HEK293 (cell line): Measurements from ENCODE around the gene UBE4B.
"Not testable (repeated sequence)": the region's sequence is repeated elsewhere in the genome, so short reads cannot be mapped to it uniquely, and the experiment has no call there.

Experiments used
- CTCF ChIA-PET: fragments of 350-600 bp; formaldehyde crosslinking; extraction: SDS; loops from one replicate; lab custom pipeline; 2021; ENCODE audit warnings: antibody characterized with exemption; lab: Yijun Ruan, JAX
- POLR2A ChIA-PET: fragments of 300-600 bp; formaldehyde crosslinking; extraction: SDS; loops from one replicate; lab custom pipeline; 2020; ENCODE audit warnings: antibody characterized with exemption, inconsistent platforms; lab: Yijun Ruan, JAX
- H3K27ac ChIP-seq: fragments of 200-500 bp; sonication (Bioruptor generic); 2 replicates; pipeline ENCODE4 v1.5.1; 2014; ENCODE audit warnings: low read depth, low read length, control low read depth, inconsistent platforms; ENCODE audit errors: extremely low read depth
- H3K36me3 ChIP-seq, 2 experiments: fragments of 200-500 bp in 1 of 2; sonication (Bioruptor generic) in 1 of 2; 1 replicate in 1 of 2; 2 replicates in 1 of 2; pipeline ENCODE4 v1.5.1; 2014 to 2017; ENCODE audit warnings: inconsistent platforms in 2 of 2, low read length in 2 of 2; ENCODE audit not compliant: control insufficient read depth in 2 of 2, insufficient read depth in 1 of 2
- H3K4me1 ChIP-seq: fragments of 200-500 bp; sonication (Bioruptor generic); 2 replicates; pipeline ENCODE4 v1.5.1; 2014; ENCODE audit warnings: mild to moderate bottlenecking, low read length, inconsistent platforms; ENCODE audit not compliant: control insufficient read depth, insufficient read depth
- H3K4me3 ChIP-seq: 2 replicates; pipeline ENCODE4 v1.5.1; 2011; ENCODE audit warnings: low read depth, mild to moderate bottlenecking, control low read depth, low read length, moderate library complexity
- H3K9me3 ChIP-seq: fragments of 200-500 bp; sonication (Bioruptor generic); 2 replicates; pipeline ENCODE4 v1.5.1; 2014; ENCODE audit warnings: low read depth, low read length, inconsistent platforms; ENCODE audit not compliant: control insufficient read depth, insufficient read depth
- EGR2 ChIP-seq: fragments of 450-650 bp; formaldehyde crosslinking; IDR thresholded peaks from 2 replicates; pipeline ENCODE4 v1.5.1; 2016; ENCODE audit warnings: low read depth, missing biosample characterization, missing genetic modification characterization
- GLI4 ChIP-seq: fragments of 450-650 bp; formaldehyde crosslinking; IDR thresholded peaks from 2 replicates; pipeline ENCODE4 v1.5.1; 2016; ENCODE audit warnings: missing biosample characterization, missing genetic modification characterization
- MYNN ChIP-seq: fragments of 450-650 bp; formaldehyde crosslinking; IDR thresholded peaks from 2 replicates; pipeline ENCODE4 v1.5.1; 2016; ENCODE audit warnings: missing biosample characterization, missing genetic modification characterization, borderline replicate concordance
- SETDB1 ChIP-seq: IDR thresholded peaks from one replicate; pipeline ENCODE4 v1.6.1; 2017; ENCODE audit warnings: mild to moderate bottlenecking, low read length, moderate library complexity, mixed read lengths; ENCODE audit not compliant: insufficient read length
- SP3 ChIP-seq: fragments of 450-650 bp; formaldehyde crosslinking; IDR thresholded peaks from 2 replicates; pipeline ENCODE4 v1.5.1; 2016; ENCODE audit warnings: missing biosample characterization, missing genetic modification characterization
- ZFHX2 ChIP-seq: fragments of 450-650 bp; formaldehyde crosslinking; conservative IDR thresholded peaks from 2 replicates; pipeline ENCODE4 v1.5.1; 2016; ENCODE audit warnings: missing biosample characterization, missing genetic modification characterization
- ZNF10 ChIP-seq: fragments of 450-650 bp; formaldehyde crosslinking; IDR thresholded peaks from 2 replicates; pipeline ENCODE4 v1.5.1; 2017; ENCODE audit warnings: missing biosample characterization, missing genetic modification characterization
- ZNF16 ChIP-seq: fragments of 450-650 bp; formaldehyde crosslinking; IDR thresholded peaks from 2 replicates; pipeline ENCODE4 v1.5.1; 2016; ENCODE audit warnings: low read depth, missing biosample characterization, missing genetic modification characterization
- ZNF23 ChIP-seq: fragments of 450-650 bp; formaldehyde crosslinking; IDR thresholded peaks from 2 replicates; pipeline ENCODE4 v1.5.1; 2016; ENCODE audit warnings: missing biosample characterization, missing genetic modification characterization, borderline replicate concordance
- ZNF324 ChIP-seq: fragments of 450-650 bp; formaldehyde crosslinking; IDR thresholded peaks from 2 replicates; pipeline ENCODE4 v1.5.1; 2016; ENCODE audit warnings: missing biosample characterization, missing genetic modification characterization
- ZNF335 ChIP-seq: fragments of 450-650 bp; formaldehyde crosslinking; conservative IDR thresholded peaks from 2 replicates; pipeline ENCODE4 v1.5.1; 2016; ENCODE audit warnings: missing biosample characterization, missing genetic modification characterization
- ZNF341 ChIP-seq: fragments of 450-650 bp; formaldehyde crosslinking; IDR thresholded peaks from 2 replicates; pipeline ENCODE4; 2016; ENCODE audit warnings: low read depth, missing biosample characterization, missing genetic modification characterization
- ZNF513 ChIP-seq: fragments of 450-650 bp; IDR thresholded peaks from 2 replicates; pipeline ENCODE4 v1.5.1; 2018; ENCODE audit warnings: missing biosample characterization, missing genetic modification characterization
- ZNF561 ChIP-seq: fragments of 450-650 bp; IDR thresholded peaks from 2 replicates; pipeline ENCODE4 v1.5.1; 2018; ENCODE audit warnings: missing biosample characterization, missing genetic modification characterization, borderline replicate concordance
- ZNF768 ChIP-seq: fragments of 450-650 bp; formaldehyde crosslinking; IDR thresholded peaks from 2 replicates; pipeline ENCODE4 v1.5.1; 2018; ENCODE audit warnings: missing biosample characterization, mild to moderate bottlenecking, missing genetic modification characterization
- ZNF792 ChIP-seq: fragments of 450-650 bp; formaldehyde crosslinking; IDR thresholded peaks from 2 replicates; pipeline ENCODE4 v1.5.1; 2016; ENCODE audit warnings: missing biosample characterization, missing genetic modification characterization

The UBE4B gene

GRCh38 chr1:10105484-10105883, 72.7 kb downstream of the UBE4B start:
- CTCF ChIA-PET = no interaction called here

GRCh38 chr1:10106241-10106640, 73.5 kb downstream of the UBE4B start:
- H3K27ac ChIP-seq = no peak overlapping the region
- CTCF ChIA-PET = no interaction called here
- TF ChIP-seq SP3 (tag by site-specific recombination) = no peak
- TF ChIP-seq ZNF10 = no peak
- TF ChIP-seq SETDB1 = no peak
- TF ChIP-seq ZNF792 = no peak
- no peak for TF ChIP-seq ZNF324
- no peak for TF ChIP-seq ZNF335 (tag by site-specific recombination)
- no peaks in the 10 kb centered on the region for H3K4me1 ChIP-seq
- POLR2A ChIA-PET = no interaction called here
- H3K9me3 ChIP-seq = no peaks in the 10 kb centered on the region
- no peak overlapping the region for H3K4me3 ChIP-seq
- peaks cover 9 to 60% of the 10 kb centered on the region in 2 experiments for H3K36me3 ChIP-seq

More at GRCh38 chr1:10105484-10105883, 72.7 kb downstream of the UBE4B start:
- H3K9me3 ChIP-seq = no peaks in the 10 kb centered on the region
- POLR2A ChIA-PET = no interaction called here
- no peak overlapping the region for H3K27ac ChIP-seq
- no peak overlapping the region for H3K4me3 ChIP-seq
- no peaks in the 10 kb centered on the region for H3K4me1 ChIP-seq
- H3K36me3 ChIP-seq = peaks cover 11 to 56% of the 10 kb centered on the region in 2 experiments
- TF ChIP-seq ZNF23 (tag by site-specific recombination) (no peak), ZNF768 (no peak), ZNF561 (tag by site-specific recombination) (no peak)

- CTCF ChIA-PET = interaction anchor here (0.6 kb wide), 1 partner anchor 11 kb away, joined by 3 read pairs; no protein-coding TSS in a partner anchor
- POLR2A ChIA-PET = no interaction called here
- no peaks in the 10 kb centered on the region for H3K9me3 ChIP-seq
- TF ChIP-seq ZNF341 (tag by site-specific recombination) = no peak
- no peak for TF ChIP-seq ZNF16 (tag by site-specific recombination)
- peak; percentile 98 for TF ChIP-seq ZNF513 (tag by site-specific recombination)
- H3K36me3 ChIP-seq = peaks cover 6 to 58% of the 10 kb centered on the region in 2 experiments
- no peaks in the 10 kb centered on the region for H3K4me1 ChIP-seq
- no peak overlapping the region for H3K4me3 ChIP-seq
- no peak overlapping the region for H3K27ac ChIP-seq
These were observed 74.2 kb downstream of the UBE4B start for GRCh38 chr1:10106756-10107475.

GRCh38 chr1:10107476-10107847, 74.7 kb downstream of the UBE4B start:
- H3K27ac ChIP-seq, H3K4me3 ChIP-seq, H3K4me1 ChIP-seq, CTCF ChIA-PET, POLR2A ChIA-PET, H3K9me3 ChIP-seq: not testable (repeated sequence)
- peaks cover 6 to 58% of the 10 kb centered on the region in 2 experiments for H3K36me3 ChIP-seq

- Histone ChIP-seq H3K9me3 (no peaks in the 10 kb centered on the region), H3K36me3 (peaks cover 6 to 56% of the 10 kb centered on the region in 2 experiments), H3K4me3 (no peak overlapping the region; the same call in 1 of the 2 replicates), H3K27ac (no peak overlapping the region), H3K4me1 (no peaks in the 10 kb centered on the region)
- ChIA-PET POLR2A (no interaction called here), CTCF (no interaction called here)
- peak; percentile 60; the same call in 1 of the 2 replicates for TF ChIP-seq EGR2 (tag by site-specific recombination)
- TF ChIP-seq ZFHX2 (tag by site-specific recombination) = peak; percentile 58
- peak; percentile 47; the same call in 1 of the 2 replicates for TF ChIP-seq MYNN
- TF ChIP-seq GLI4 (tag by site-specific recombination) = no peak
These were observed 75.4 kb downstream of the UBE4B start for GRCh38 chr1:10108134-10108663.
